ENCODE results near the gene PITPNM3. TPM values are rescaled to one million over a fixed set of nuclear protein-coding genes. Genes with fewer than 3 reads are reported as not detected.

Gene PITPNM3
- total and polyA plus RNA-seq, 2 of the 13 experiments (the other 11 are each of a cell fraction or from before 2014, with no cell fraction given), result 0.13 to 0.29 TPM

DNA sequence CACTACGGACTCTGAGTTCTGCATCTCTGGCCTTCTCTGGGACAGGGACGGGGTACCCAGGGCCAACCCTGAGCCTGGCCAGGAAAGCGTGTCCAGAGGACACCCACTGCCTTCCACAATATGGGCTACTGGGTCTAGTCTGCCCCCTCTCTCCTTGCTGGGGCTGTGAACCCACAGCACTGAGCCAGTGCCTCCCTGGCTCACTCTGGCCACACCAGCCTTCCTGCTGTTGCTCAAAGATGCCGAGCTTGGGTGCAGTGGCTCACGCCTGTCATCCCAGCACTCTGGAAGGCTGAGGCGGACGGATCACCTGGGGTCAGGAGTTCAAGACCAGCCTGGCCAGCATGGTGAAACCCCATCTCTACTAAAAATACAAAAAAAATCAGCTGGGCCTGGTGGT is 24.8 kb downstream of the PITPNM3 start (continued):
- no peak for TF ChIP-seq ZNF20 (CRISPR knock-in tag; IDR thresholded peaks at IDR 0.05)
- TF ChIP-seq, protein P1, sequence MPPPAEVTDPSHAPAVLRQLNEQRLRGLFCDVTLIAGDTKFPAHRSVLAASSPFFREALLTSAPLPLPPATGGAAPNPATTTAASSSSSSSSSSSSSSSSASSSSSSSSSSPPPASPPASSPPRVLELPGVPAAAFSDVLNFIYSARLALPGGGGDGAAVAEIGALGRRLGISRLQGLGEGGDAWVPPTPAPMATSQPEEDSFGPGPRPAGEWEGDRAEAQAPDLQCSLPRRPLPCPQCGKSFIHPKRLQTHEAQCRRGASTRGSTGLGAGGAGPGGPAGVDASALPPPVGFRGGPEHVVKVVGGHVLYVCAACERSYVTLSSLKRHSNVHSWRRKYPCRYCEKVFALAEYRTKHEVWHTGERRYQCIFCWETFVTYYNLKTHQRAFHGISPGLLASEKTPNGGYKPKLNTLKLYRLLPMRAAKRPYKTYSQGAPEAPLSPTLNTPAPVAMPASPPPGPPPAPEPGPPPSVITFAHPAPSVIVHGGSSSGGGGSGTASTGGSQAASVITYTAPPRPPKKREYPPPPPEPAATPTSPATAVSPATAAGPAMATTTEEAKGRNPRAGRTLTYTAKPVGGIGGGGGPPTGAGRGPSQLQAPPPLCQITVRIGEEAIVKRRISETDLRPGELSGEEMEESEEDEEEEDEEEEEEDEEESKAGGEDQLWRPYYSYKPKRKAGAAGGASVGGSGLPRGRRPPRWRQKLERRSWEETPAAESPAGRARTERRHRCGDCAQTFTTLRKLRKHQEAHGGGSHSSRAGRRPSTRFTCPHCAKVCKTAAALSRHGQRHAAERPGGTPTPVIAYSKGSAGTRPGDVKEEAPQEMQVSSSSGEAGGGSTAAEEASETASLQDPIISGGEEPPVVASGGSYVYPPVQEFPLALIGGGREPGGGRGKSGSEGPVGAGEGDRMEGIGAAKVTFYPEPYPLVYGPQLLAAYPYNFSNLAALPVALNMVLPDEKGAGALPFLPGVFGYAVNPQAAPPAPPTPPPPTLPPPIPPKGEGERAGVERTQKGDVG (CRISPR knock-in tag; IDR thresholded peaks at IDR 0.05; ENCODE audit: borderline replicate concordance), result no peak
- TF ChIP-seq PAF1 (CRISPR knock-in tag; IDR thresholded peaks at IDR 0.05), result no peak
- TF ChIP-seq, protein P2, sequence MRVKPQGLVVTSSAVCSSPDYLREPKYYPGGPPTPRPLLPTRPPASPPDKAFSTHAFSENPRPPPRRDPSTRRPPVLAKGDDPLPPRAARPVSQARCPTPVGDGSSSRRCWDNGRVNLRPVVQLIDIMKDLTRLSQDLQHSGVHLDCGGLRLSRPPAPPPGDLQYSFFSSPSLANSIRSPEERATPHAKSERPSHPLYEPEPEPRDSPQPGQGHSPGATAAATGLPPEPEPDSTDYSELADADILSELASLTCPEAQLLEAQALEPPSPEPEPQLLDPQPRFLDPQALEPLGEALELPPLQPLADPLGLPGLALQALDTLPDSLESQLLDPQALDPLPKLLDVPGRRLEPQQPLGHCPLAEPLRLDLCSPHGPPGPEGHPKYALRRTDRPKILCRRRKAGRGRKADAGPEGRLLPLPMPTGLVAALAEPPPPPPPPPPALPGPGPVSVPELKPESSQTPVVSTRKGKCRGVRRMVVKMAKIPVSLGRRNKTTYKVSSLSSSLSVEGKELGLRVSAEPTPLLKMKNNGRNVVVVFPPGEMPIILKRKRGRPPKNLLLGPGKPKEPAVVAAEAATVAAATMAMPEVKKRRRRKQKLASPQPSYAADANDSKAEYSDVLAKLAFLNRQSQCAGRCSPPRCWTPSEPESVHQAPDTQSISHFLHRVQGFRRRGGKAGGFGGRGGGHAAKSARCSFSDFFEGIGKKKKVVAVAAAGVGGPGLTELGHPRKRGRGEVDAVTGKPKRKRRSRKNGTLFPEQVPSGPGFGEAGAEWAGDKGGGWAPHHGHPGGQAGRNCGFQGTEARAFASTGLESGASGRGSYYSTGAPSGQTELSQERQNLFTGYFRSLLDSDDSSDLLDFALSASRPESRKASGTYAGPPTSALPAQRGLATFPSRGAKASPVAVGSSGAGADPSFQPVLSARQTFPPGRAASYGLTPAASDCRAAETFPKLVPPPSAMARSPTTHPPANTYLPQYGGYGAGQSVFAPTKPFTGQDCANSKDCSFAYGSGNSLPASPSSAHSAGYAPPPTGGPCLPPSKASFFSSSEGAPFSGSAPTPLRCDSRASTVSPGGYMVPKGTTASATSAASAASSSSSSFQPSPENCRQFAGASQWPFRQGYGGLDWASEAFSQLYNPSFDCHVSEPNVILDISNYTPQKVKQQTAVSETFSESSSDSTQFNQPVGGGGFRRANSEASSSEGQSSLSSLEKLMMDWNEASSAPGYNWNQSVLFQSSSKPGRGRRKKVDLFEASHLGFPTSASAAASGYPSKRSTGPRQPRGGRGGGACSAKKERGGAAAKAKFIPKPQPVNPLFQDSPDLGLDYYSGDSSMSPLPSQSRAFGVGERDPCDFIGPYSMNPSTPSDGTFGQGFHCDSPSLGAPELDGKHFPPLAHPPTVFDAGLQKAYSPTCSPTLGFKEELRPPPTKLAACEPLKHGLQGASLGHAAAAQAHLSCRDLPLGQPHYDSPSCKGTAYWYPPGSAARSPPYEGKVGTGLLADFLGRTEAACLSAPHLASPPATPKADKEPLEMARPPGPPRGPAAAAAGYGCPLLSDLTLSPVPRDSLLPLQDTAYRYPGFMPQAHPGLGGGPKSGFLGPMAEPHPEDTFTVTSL (CRISPR knock-in tag; IDR thresholded peaks at IDR 0.05; ENCODE audit: borderline replicate concordance), result no peak
- TF ChIP-seq AKAP8 (CRISPR knock-in tag; IDR thresholded peaks at IDR 0.05), result no peak
- TF ChIP-seq ZNF782 (CRISPR knock-in tag; IDR thresholded peaks at IDR 0.05; ENCODE audit: borderline replicate concordance), result no peak
- no peak for TF ChIP-seq TBP (CRISPR knock-in tag; IDR thresholded peaks at IDR 0.05)

Data from HepG2 (cell line).